NCI-H2107 (cell line): ENCODE measurements around the gene PCDHA1.
A peak's percentile ranks its signal among the peaks of the same experiment; 100 is the strongest.

ENCODE experiments used
- DNase-seq: peaks from one replicate; lab custom pipeline; 2025; lab: John Stamatoyannopoulos, UW

PCDHA1 gene

GRCh38 chr5:141042555-141042954 is 256.6 kb downstream of the PCDHA1 start:
- peak; percentile 17 for DNase-seq

GRCh38 chr5:141050622-141051520 is 264.9 kb downstream of the PCDHA1 start, which contains the start of gene PCDHB1:
Gene PCDHB1, plus strand, starts transcription at chr5:141051374. Its CDS starts 97 bp downstream, at chr5:141051471.
- DNase-seq, result no peak

GRCh38 chr5:141051521-141051866 is 265.6 kb downstream of the PCDHA1 start:
- no peak for DNase-seq
